Skeletal muscle satellite cell (primary cell): ENCODE measurements around the gene TRABD2B.

ENCODE experiments used
- H3K27me3 ChIP-seq: 2 replicates; pipeline ENCODE4 v1.7.0; 2013; ENCODE audit warnings: low read length; ENCODE audit not compliant: control insufficient read depth, insufficient read depth
- H3K36me3 ChIP-seq: 2 replicates; pipeline ENCODE4 v1.7.0; 2013; ENCODE audit warnings: mild to moderate bottlenecking, control low read depth, low read length; ENCODE audit not compliant: insufficient read depth
- H3K4me1 ChIP-seq: 2 replicates; pipeline ENCODE4 v1.7.0; 2013; ENCODE audit warnings: low read length; ENCODE audit not compliant: control insufficient read depth, insufficient read depth
- H3K4me2 ChIP-seq: 2 replicates; pipeline ENCODE4 v1.7.0; 2013; ENCODE audit warnings: mild to moderate bottlenecking, low read length
- H3K4me3 ChIP-seq: 2 replicates; pipeline ENCODE4 v1.7.0; 2013; ENCODE audit warnings: low read length
- H3K9ac ChIP-seq: 2 replicates; pipeline ENCODE4 v1.7.0; 2013; ENCODE audit warnings: mild to moderate bottlenecking, low read depth, low read length, moderate library complexity
- H3K9me3 ChIP-seq: replicated peaks from 2 replicates; pipeline ENCODE4 v1.7.0; 2013; ENCODE audit warnings: mild to moderate bottlenecking, control low read depth, low read length

The TRABD2B gene

GRCh38 chr1:47987601-47988000 is 9.6 kb downstream of the TRABD2B start:
- Histone ChIP-seq H3K9me3 (no peaks in the 10 kb centered on the region), H3K4me3 (no peak overlapping the region), H3K36me3 (no peaks in the 10 kb centered on the region), H3K9ac (no peak overlapping the region), H3K4me1 (no peaks in the 10 kb centered on the region), H3K4me2 (no peak overlapping the region), H3K27me3 (peaks cover 25% of the 10 kb centered on the region)

- Histone ChIP-seq H3K9me3 (no peaks in the 10 kb centered on the region), H3K27me3 (peaks cover 17% of the 10 kb centered on the region), H3K4me2 (no peak overlapping the region), H3K9ac (no peak overlapping the region), H3K36me3 (no peaks in the 10 kb centered on the region), H3K4me1 (no peaks in the 10 kb centered on the region), H3K4me3 (no peak overlapping the region)
These were observed 10.4 kb downstream of the TRABD2B start for GRCh38 chr1:47986761-47987200.

DNA sequence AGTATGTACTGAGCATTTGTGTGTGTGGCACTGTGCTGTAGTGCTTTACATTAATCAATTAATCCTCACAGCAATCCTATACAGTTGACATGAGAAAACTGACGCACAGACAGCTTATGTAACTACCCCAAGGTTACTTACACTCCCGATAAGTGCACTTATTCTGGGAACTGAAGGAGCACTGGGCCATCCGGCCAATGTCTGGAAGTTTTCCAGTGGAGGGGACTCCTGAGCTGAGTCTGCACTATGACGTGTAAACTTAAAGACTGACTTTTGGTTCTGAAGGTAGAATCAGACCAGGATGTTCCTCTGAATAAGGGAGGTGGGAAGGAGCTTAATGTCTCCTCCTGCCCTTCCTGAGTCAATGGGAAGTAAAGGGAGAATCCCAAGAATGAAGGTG is 12.2 kb downstream of the TRABD2B start:
- no peaks in the 10 kb centered on the region for H3K4me1 ChIP-seq
- H3K4me2 ChIP-seq = no peak overlapping the region
- no peak overlapping the region for H3K9ac ChIP-seq
- H3K27me3 ChIP-seq = peaks cover 17% of the 10 kb centered on the region
- no peaks in the 10 kb centered on the region for H3K36me3 ChIP-seq
- H3K9me3 ChIP-seq = no peaks in the 10 kb centered on the region
- no peak overlapping the region for H3K4me3 ChIP-seq

DNA sequence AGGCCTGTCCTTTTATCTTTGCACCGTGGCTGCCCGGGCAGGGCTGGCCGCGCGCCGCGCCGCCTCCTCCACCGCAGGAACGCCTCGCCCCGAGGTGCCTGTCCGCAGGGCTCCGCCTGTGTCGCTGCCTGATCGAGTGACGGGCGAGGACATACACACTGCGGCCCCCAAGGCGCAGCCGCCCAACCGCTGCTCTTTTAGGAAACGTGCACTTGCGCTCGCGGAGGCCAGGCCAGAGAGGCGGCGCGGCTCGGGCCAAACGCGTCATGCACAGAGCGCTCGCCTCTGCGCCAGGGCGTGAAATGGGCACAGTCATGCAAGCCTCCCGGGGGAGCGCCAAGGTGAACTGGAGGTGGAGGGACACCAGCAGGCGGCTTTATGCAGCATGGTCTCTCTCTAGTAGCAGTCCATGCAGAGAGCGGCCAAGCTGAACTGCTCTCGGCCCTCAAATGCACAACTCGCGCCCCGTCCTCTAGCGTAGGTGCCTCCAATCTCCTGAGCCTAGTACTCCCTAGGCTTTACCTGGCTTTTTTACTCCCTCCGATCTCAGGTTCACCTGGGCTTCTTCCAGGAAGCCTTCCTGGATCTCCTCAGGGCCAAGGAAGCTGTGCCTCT is 12.9 kb downstream of the TRABD2B start:
- Histone ChIP-seq H3K27me3 (peaks cover 17% of the 10 kb centered on the region), H3K36me3 (no peaks in the 10 kb centered on the region), H3K4me2 (no peak overlapping the region), H3K4me3 (no peak overlapping the region), H3K4me1 (no peaks in the 10 kb centered on the region), H3K9ac (no peak overlapping the region), H3K9me3 (no peaks in the 10 kb centered on the region)

GRCh38 chr1:47983691-47984090 is 13.5 kb downstream of the TRABD2B start:
- no peaks in the 10 kb centered on the region for H3K9me3 ChIP-seq
- H3K4me1 ChIP-seq = no peaks in the 10 kb centered on the region
- H3K4me2 ChIP-seq = no peak overlapping the region
- no peak overlapping the region for H3K4me3 ChIP-seq
- H3K27me3 ChIP-seq = peaks cover 17% of the 10 kb centered on the region
- no peaks in the 10 kb centered on the region for H3K36me3 ChIP-seq
- no peak overlapping the region for H3K9ac ChIP-seq

DNA sequence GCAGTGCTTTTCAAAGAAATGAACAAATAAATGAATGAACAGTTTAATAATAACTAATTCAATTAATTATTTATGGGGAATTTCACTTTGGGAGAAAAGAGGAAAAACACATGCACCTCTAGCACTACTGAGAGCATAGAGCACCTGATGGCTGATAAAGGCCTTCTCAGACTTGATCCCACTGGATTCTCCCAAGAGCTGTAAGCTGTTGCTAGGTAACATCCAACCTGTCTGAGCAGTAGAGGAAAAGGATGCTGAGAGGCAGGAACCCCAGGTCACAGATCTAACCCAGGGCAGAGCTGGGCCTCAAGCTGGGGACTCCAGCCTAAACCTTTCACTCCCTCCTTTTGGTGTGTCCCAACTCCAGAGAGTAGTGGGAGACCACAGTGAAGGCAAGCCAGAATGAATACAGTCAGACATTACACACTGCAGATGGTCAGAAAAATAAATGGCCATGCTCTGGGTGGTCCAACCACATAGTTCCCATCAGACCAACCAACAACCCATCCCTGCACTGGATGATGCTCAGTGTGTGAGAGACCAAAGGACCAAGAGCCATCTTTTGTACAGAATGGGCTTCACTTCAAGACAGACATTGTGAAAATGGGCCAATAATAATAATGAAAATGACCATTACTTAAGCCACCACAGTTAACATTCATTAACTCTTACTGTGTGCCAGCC is 15.4 kb downstream of the TRABD2B start:
- Histone ChIP-seq H3K9me3 (no peaks in the 10 kb centered on the region), H3K27me3 (peaks cover 4% of the 10 kb centered on the region), H3K36me3 (no peaks in the 10 kb centered on the region), H3K4me3 (no peak overlapping the region), H3K4me1 (no peaks in the 10 kb centered on the region), H3K9ac (no peak overlapping the region), H3K4me2 (no peak overlapping the region)

GRCh38 chr1:47980501-47980900 is 16.7 kb downstream of the TRABD2B start:
- no peaks in the 10 kb centered on the region for H3K9me3 ChIP-seq
- no peak overlapping the region for H3K9ac ChIP-seq
- H3K4me1 ChIP-seq = no peaks in the 10 kb centered on the region
- no peaks in the 10 kb centered on the region for H3K27me3 ChIP-seq
- H3K4me3 ChIP-seq = no peak overlapping the region
- H3K36me3 ChIP-seq = no peaks in the 10 kb centered on the region
- H3K4me2 ChIP-seq = no peak overlapping the region

GRCh38 chr1:47979724-47980123 is 17.5 kb downstream of the TRABD2B start:
- Histone ChIP-seq H3K9me3 (no peaks in the 10 kb centered on the region), H3K4me3 (no peak overlapping the region), H3K36me3 (no peaks in the 10 kb centered on the region), H3K4me2 (no peak overlapping the region), H3K9ac (no peak overlapping the region), H3K4me1 (no peaks in the 10 kb centered on the region), H3K27me3 (no peaks in the 10 kb centered on the region)

DNA sequence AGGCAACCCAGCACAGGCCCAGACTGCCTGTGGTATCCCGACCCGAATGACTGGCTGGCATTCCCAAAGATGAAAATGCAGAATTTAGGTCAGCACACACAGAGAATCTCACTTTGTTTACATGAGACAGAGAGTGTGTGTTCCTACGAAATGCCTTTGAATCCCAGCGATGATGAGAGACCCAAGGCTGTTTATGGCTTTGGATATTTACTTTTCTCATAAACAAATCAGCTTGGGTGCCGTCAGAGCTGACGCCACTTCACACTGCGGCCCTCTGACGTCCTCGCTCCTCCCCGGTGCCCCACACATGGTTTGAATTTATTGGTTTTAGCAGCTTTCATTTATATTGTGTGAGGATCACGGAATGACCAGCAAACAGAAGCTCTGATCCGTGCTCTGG is 18.7 kb downstream of the TRABD2B start:
- no peaks in the 10 kb centered on the region for H3K36me3 ChIP-seq
- H3K9ac ChIP-seq = no peak overlapping the region
- H3K4me3 ChIP-seq = no peak overlapping the region
- no peak overlapping the region for H3K4me2 ChIP-seq
- H3K4me1 ChIP-seq = no peaks in the 10 kb centered on the region
- H3K27me3 ChIP-seq = no peaks in the 10 kb centered on the region
- no peaks in the 10 kb centered on the region for H3K9me3 ChIP-seq

- Histone ChIP-seq H3K27me3 (no peaks in the 10 kb centered on the region), H3K36me3 (no peaks in the 10 kb centered on the region), H3K4me2 (no peak overlapping the region), H3K9ac (no peak overlapping the region), H3K4me1 (no peaks in the 10 kb centered on the region), H3K9me3 (no peaks in the 10 kb centered on the region), H3K4me3 (no peak overlapping the region)
These were observed 20.5 kb downstream of the TRABD2B start for GRCh38 chr1:47976728-47977127.

DNA sequence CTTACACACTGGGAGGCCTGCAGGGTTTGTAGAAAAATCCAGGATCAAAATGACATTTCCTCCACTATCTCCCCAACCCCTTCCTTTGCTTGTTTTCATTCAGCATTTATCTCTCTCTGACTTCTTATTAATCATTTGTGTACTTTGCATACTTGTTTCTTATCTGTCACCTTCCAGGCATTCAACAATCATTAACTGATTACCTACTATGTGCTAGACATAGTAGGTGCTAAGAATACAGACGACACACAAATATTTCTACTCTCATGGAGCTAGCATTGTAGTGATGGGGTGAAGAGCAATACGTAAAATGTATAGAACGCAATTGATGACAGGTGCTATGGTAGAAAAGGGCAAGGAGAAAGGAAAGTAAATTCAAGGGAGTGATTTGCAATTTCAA is 20.9 kb downstream of the TRABD2B start:
- H3K4me3 ChIP-seq = no peak overlapping the region

GRCh38 chr1:47975302-47975921 is 21.8 kb downstream of the TRABD2B start:
- no peaks in the 10 kb centered on the region for H3K27me3 ChIP-seq
- no peaks in the 10 kb centered on the region for H3K36me3 ChIP-seq
- H3K9ac ChIP-seq = no peak overlapping the region
- H3K9me3 ChIP-seq = no peaks in the 10 kb centered on the region
- H3K4me1 ChIP-seq = no peaks in the 10 kb centered on the region
- H3K4me3 ChIP-seq = no peak overlapping the region
- no peak overlapping the region for H3K4me2 ChIP-seq

More for the DNA sequence above, 20.9 kb downstream of the TRABD2B start:
- Histone ChIP-seq H3K4me2 (no peak overlapping the region), H3K4me1 (no peaks in the 10 kb centered on the region), H3K9ac (no peak overlapping the region), H3K9me3 (no peaks in the 10 kb centered on the region), H3K36me3 (no peaks in the 10 kb centered on the region), H3K27me3 (no peaks in the 10 kb centered on the region)
